SK-MEL-5 (cell line): ENCODE measurements around the gene CREM. TPM values are rescaled to one million over a fixed set of nuclear protein-coding genes. Genes with fewer than 3 reads are reported as not detected.
"Not testable (repeated sequence)": the region's sequence is repeated elsewhere in the genome, so short reads cannot be mapped to it uniquely, and the experiment has no call there.

Experiments used
- DNase-seq: peaks from one replicate; pipeline ENCODE4 v3.0.0-alpha.2; 2016; ENCODE audit warnings: low read depth, low spot score
- in situ Hi-C: cut with HindIII; loops from 2 replicates; pipeline ENCODE4 v1.10.0; 2016; ENCODE audit warnings: low sequenced_read_pairs, high pct_unique_total_duplicates, low pct_unique_long_range_greater_than_20kb
- polyA plus RNA-seq, 2 experiments: library from polyadenylated mRNA; depleted of rRNA; stranded (reverse); fragments of >200 nt; gene quantifications; 2 replicates each; pipeline ENCODE4 v1.2.3, GENCODE V29; 2015
- total RNA-seq: library from RNA; depleted of rRNA; stranded (reverse); fragments of >200 nt; shearing (Covaris generic); gene quantifications from 2 replicates; pipeline ENCODE4 v1.2.3, GENCODE V29; 2014; rRNA removed

CREM gene
- 312 and 344 TPM in 2 replicates for total RNA-seq
- 141 and 149 TPM in 2 replicates for polyA plus RNA-seq (2015; cell fraction: cytosol; rRNA removed)
- polyA plus RNA-seq (2015; cell fraction: nucleus; rRNA removed), result 48.0 and 54.0 TPM in 2 replicates

DNA sequence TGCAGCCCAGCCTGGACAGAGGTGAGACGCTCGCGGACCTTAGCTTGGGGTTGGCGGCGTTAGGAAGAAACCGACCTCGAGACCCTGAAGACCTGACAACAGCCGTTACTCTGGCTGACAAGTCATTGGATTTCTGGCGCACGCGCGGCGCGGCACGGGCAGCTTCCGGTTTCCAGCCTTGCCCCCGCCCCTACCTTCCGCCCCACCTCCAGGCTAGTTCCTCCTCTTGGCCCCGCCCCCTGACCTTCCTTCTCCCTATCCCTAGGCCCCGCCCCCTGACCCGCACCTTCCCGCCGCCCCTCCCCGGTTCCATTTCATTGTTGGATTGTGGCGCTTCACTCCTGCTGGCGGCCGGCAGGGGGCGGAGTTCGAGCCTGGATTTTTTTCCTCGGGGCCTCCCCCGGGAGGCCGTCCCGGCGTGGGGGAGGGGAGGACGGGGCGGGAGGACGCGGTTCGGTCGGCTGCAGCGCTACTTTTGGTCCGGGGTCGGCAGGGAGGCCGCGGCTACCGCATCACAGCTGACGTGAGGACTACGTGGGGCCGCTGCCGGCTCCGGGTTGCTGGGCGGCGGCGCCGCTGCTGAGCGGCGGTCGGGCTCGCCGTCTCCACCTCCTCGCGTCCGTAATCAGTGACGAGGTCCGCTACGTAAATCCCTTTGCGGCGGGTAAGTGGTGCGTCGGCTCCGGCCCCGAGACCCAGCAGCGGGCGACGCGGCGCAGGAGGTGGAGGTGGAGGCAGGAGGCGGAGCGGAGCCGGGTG is at the start of gene CREM:
TSS of gene CREM (plus strand) at position 317 of the 759 bp plus-strand sequence. CDS start 10,990 bp downstream, outside the sequence.
- DNase-seq, result peak; percentile 94
- in situ Hi-C loops, result no loop called here

- in situ Hi-C loops, result no loop called here
- DNase-seq, result no peak
Observed at GRCh38 chr10:35079265-35079664, 47.4 kb upstream of the CREM start.

DNA sequence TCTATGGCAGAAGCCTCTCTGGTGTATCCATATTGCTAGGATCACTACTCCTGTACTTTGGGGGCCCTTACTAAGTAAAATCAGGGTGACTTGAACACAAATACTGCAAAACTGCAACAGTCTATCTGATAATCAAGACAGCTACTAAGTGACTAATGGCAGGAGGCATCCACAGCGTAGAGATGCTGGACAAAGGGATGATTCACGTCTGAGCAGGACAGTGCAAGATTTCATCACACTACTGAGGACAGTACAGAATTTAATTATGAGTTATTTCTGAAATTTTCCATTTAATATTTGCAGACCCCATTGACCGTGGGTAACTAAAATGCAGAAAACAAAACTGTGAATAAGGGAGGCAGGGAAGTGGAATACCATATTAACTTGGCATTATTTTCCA is 46.9 kb upstream of the CREM start:
- in situ Hi-C loops, result no loop called here
- peak; percentile 25 for DNase-seq

GRCh38 chr10:35080261-35080660 is 46.4 kb upstream of the CREM start:
- in situ Hi-C loops, DNase-seq: not testable (repeated sequence)

- in situ Hi-C loops, result no loop called here
- no peak for DNase-seq
Observed at GRCh38 chr10:35083242-35083641, 43.4 kb upstream of the CREM start.

DNA sequence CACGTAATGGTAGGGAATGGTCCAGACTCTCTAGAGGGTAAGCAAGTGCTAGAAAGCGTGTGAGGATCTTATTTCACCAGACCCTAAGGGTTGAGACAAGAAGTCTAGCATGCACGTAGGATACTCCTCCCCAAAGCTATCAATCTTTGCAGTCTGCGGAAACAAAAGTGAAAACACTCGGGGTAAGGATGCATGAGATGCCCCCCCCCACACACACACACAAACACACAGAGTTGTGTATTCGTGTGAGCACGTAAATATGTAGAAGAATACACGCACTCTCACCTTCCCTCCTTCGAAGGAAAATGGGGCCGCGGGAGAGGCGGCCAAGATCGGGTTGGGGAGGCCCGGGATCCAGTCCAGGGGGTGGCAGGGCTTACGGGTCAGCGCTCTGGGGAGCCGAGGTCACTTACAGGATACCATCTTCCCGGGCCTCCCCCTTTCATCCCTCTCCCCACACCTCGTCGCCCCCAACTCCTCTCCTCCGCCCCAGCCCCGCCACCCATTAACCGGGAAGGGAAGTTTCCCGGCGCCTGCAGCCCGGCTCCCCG is 37.0 kb upstream of the CREM start:
- in situ Hi-C loops, result no loop called here

DNA sequence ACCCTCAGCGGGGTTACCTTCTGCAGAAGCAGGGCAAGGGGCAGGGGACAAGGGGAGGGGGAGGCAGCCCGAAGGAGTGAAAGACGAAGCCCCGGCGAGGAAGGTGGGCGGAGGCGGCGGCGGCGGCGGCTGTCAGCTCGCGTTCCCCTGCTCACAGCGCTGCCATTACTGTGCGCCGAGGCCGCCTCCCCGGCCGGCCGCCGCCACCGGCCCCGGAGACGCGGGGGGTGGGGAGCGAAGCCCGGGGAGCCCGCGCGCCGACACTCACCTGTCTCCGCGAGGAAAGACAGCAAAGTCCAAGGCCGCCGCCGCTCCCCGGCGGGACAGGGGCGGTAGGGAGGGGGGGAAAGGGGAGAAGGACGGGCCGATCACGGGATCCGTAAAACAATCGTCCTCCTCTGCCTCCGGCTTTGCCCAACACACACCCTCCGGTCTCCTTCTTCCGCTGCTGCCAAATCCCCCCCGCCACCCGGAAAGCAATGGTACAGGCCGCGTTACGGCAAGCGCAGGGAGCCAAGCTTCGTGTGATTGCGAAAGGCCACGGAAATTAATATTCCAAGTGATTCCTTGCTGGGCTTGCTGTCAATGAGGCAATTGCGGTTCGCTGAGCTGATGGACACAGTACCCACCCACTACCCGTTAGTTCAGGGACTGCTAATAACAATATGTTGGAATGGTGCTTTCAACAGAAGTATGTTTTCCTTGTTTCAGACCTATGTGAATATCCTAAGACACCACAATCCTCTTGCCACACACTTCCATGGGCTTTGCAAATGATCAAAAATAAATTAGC is 36.3 kb upstream of the CREM start, which contains the start of gene CUL2:
TSS of gene CUL2 (minus strand) at position 180 of the 793 bp plus-strand sequence. CDS start 19,024 bp downstream, outside the sequence.
- in situ Hi-C loops, result no loop called here
- DNase-seq, result peak; percentile 87

More for the DNA sequence above, 37.0 kb upstream of the CREM start:
- DNase-seq, result no peak

DNA sequence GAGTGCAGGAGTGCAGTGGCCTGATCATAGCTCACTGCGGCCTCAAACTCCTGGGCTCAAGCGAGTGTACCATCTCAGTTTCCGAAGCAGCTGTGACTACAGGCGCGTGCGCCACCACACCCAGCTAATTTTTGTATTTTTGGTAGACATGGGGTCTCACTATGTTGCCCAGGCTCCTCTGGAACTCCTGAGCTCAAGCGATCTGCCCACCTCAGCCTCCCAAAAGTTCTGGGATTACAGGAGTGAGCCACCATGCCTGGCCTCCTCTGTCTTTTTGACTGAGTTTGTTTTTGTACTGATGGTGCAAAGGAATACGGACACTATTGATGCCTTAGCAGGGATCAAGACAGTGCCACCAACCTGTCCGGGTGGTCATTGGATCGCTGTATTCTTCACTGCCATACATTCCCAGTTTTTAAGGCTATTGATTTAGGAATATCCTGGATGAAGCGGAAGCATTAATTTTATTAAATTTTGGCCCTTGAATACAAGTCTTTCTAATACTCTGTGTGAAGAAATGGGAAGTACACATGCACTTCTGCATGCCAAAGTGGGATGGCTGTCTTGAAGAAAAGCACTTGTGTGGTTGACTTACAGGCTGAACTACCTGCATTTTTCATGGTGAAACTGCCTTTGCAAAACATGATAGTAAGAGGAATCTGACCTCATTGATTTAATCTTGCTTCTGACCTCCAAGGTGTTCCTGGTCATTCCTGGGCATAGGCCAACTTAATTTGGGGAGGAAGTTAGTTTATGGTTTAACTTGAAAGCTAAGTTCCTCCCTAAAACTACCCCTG is 34.5 kb upstream of the CREM start:
- in situ Hi-C loops, result no loop called here
- no peak for DNase-seq

DNA sequence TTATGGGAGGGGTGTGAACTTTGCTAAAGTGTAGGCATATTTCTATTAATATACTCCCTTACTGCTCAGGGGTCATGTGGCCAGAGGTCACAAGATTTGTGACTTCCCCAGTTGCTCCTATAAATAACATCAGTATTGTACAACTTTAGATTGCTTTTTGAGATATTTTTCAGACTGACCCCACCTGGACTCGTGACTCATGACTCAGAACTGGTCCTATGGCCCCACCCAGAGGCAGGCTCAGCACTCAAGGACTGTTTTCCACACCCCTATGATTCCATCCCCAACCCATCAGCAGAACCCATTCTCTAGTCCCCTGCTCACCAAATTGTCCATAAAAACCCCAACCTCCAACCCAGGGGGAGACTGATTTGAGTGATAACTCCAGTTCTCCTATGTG is 33.8 kb upstream of the CREM start:
- no peak for DNase-seq
- in situ Hi-C loops, result no loop called here

- in situ Hi-C loops, result no loop called here
- no peak for DNase-seq
Observed at GRCh38 chr10:35096312-35096711, 30.3 kb upstream of the CREM start.

DNA sequence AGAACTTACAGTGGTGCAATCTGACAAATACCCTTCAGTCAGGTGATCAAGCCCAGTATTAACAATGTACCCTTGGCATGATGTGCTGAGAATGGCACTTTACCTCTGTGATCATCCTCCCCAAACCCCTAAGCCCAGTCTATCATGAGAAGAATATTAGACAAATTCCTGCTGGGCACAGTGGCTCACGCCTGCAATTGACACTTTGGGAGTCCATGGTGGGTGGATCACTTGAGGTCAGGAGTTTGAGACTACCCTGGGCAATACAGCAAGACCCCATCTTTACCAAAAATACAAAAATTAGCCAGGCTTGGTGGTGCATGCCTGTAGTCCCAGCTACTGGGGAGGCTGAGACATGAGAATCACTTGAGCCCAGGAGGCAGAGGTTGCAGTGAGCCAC is 29.1 kb upstream of the CREM start:
- DNase-seq, result no peak
- in situ Hi-C loops, result no loop called here

DNA sequence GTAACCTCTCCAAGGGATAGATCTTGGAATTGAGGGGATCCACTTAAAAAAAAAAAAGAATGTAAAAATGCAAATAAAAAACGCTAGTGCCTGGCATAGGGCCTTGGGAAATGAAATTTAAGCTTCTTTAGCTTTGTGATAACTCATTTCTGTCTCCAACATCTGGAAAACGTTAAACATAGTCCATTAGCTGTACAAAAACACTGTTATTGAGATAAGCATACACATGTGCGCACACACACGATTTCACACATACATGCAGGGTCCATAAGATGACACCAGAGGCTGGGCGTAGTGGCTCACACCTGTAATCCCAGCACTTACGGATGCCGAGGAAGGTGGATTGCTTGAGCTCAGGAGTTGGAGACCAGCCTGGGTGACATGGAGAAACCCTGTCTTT is 22.8 kb upstream of the CREM start:
- DNase-seq, result no peak
- in situ Hi-C loops, result no loop called here

DNA sequence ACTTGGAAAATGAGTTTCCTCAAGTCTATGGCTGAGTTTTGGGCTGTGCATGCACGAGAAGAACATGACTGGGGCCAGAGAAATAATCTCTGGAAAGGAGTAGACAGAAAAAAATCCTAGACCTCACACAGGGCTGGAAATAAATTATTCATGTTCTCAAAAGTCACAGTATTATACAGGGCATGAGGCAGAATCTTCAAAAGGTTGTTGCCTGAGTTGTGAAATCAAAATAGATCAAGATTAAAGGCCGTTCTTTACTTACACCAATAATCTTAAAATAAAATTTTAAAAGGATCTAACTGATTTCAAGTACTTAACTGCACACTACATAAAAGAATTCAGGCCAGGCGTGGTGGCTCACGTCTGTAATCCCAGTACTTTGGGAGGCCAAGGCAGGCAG is 14.1 kb upstream of the CREM start:
- no peak for DNase-seq
- in situ Hi-C loops, result no loop called here

DNA sequence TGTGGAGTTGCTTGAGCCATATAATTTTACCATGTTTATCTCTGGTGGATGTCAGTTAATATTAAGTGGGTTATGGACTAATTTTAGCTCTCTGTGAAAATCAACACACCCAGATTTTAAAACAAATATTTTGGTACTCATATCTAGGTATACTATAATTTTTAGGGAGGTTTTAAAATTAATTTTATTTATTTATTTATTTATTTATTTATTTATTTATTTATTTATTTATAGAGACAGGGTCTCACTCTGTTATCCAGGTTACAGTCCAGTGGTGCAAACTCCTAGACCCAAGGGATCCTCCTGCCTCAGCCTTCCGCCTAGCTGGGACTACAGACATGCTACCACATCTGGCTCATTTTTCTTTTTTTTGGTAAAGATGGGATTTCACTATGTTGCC is 7.3 kb upstream of the CREM start:
- in situ Hi-C loops, result no loop called here
- no peak for DNase-seq

DNA sequence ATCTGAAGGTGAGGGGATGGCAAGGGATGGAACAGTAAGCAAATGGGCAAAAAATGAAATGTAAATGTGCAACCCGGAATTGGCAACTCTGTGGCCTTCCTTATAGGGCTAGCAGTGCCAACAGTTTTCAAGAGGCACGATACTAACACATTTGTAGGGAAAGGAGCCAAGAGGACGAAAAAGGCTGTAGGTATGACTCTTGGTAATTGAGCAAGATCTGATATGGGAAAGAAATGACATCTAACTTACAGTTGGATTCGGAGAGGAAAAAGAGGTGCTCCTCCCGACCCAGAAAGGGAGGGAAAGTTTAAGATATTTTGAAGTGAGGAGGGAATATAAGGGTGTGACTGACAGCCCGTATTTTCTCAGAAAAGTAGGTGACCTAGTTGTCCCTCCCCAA is 2.1 kb upstream of the CREM start:
- in situ Hi-C loops, result no loop called here
- no peak for DNase-seq

- no peak for DNase-seq
- in situ Hi-C loops, result no loop called here
Observed at GRCh38 chr10:35126062-35126529, 550 bp upstream of the CREM start.

DNA sequence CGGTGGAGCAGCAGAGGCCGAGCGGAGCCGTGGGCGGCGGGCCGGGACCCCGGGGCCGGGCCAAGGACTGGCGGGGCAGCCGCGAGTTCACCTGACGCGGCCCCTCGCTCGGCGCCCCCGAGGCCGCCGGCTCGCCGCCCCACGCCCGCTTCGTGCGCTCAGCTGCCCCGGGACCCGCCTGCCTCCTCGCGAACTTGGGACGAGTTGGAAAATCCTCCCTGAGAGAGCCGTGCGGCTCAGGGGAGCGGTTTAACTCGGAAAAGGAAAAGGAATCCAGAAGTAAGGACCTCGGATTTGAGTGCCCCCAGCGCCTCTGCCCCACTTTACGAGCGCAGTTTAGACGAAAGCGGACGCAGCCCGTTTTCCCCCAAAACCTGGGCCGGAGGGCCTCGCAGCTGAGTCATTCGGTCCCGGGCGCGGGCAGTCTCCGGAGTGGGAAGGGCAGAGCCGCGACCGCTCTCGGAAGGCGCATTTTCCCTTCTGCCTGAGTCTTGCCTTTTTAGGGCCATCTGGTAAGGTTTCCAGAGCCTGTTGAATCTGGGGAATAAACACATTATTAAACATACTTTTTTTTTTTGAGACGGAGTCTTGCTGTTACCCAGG is 744 bp downstream of the CREM start:
- in situ Hi-C loops, result no loop called here
- DNase-seq, result peak; percentile 13
